ENCODE results near the gene TAAR6. TPM values are rescaled to one million over a fixed set of nuclear protein-coding genes. Genes with fewer than 3 reads are reported as not detected.
"Not testable (repeated sequence)": the region's sequence is repeated elsewhere in the genome, so short reads cannot be mapped to it uniquely, and the experiment has no call there.

TAAR6 gene
- total RNA-seq, 4 donors from 2014 or later, result not detected

DNA sequence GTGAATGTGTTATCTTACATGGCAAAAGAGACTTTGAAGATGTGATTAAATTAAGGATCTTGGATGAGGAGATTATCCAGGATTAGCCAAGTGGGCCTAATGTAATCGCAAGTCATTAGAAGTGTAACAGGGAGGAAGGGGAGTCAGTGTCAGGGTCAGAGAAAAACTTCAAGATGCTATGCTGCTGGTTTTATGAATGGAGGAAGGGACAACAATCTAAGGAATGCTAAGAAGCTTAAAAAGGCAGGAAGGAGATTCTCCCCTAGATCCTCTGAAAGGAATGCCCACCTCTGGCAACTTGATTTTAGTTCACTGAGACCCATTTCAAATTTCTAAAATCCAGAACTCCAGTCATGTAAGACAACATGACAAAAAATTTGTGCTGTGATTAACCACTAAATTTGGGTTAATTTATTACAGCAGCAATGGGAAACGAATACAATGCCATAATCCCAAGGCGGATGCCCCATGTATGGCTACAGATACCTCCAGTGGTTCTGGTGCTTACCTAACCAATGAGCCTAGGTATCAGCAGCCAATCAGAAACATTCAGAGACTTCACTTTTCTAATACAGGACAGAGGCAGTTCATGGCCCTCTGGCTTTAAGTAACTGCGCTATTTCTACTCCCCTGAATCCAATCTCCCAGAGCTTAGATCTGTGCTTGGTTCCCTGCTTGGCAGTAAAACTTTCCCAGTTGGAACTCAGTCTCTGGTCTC is 21.2 kb upstream of the TAAR6 start:
- Histone ChIP-seq H3K27me3 (no peaks in the 10 kb centered on the region), H3K4me3 (replicated peaks in 1 of 3) (no peak overlapping the region), H3K4me1 (no peaks in the 10 kb centered on the region), H3K9me3 (no peaks in the 10 kb centered on the region), H3K36me3 (no peaks in the 10 kb centered on the region), H3K27ac (no peak overlapping the region)
- intact Hi-C loops (cut with DNase I), result no loop called here
- DNase-seq, result no peak
- no peak for TF ChIP-seq POLR2A (IDR thresholded peaks at IDR 0.05)
- TF ChIP-seq, protein P1, sequence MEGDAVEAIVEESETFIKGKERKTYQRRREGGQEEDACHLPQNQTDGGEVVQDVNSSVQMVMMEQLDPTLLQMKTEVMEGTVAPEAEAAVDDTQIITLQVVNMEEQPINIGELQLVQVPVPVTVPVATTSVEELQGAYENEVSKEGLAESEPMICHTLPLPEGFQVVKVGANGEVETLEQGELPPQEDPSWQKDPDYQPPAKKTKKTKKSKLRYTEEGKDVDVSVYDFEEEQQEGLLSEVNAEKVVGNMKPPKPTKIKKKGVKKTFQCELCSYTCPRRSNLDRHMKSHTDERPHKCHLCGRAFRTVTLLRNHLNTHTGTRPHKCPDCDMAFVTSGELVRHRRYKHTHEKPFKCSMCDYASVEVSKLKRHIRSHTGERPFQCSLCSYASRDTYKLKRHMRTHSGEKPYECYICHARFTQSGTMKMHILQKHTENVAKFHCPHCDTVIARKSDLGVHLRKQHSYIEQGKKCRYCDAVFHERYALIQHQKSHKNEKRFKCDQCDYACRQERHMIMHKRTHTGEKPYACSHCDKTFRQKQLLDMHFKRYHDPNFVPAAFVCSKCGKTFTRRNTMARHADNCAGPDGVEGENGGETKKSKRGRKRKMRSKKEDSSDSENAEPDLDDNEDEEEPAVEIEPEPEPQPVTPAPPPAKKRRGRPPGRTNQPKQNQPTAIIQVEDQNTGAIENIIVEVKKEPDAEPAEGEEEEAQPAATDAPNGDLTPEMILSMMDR (IDR thresholded peaks at IDR 0.05), result no peak
- 84 to 91% methylated on average over 4 of the region's 4 CpGs for WGBS, 2 donors

GRCh38 chr6:132551214-132551613 is 18.9 kb upstream of the TAAR6 start:
- intact Hi-C loops (cut with DNase I), result no loop called here
- H3K27me3 ChIP-seq, result no peaks in the 10 kb centered on the region
- H3K4me3 ChIP-seq (replicated peaks in 1 of 3), result no peak overlapping the region
- no peaks in the 10 kb centered on the region for H3K9me3 ChIP-seq
- no peak for DNase-seq
- WGBS, 2 donors, result 76 to 85% methylated on average over 4 of the region's 4 CpGs
- H3K4me1 ChIP-seq, result no peaks in the 10 kb centered on the region
- H3K36me3 ChIP-seq, result no peaks in the 10 kb centered on the region
- TF ChIP-seq POLR2A (IDR thresholded peaks at IDR 0.05), result no peak
- TF ChIP-seq, protein P1 (IDR thresholded peaks at IDR 0.05), result no peak
- H3K27ac ChIP-seq, result no peak overlapping the region

DNA sequence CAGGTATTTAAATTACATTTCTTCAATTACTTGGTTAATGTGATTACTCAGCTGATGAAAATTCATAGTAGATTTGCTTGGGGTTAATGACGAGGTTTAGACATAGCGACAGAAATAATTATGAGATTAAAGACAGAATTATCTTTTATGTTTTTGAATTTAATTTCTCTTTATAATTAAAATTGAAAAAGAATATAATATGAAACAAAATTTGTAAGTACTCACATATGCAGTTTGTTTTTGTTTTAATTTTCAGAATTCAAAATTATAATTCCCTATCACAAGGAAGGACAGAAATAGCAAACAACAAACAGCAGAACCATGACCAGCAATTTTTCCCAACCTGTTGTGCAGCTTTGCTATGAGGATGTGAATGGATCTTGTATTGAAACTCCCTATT is 17.8 kb upstream of the TAAR6 start, which contains the start of gene TAAR8:
Gene TAAR8, plus strand, starts transcription at position 301 of the 400 bp plus-strand sequence. Its CDS starts 21 bp downstream, at position 322.
- no peaks in the 10 kb centered on the region for H3K27me3 ChIP-seq
- H3K4me3 ChIP-seq (replicated peaks in 1 of 3), result no peak within 1 kb of the TSS
- DNase-seq, result no peak
- intact Hi-C loops (cut with DNase I), result no loop called here
- no peaks in the 10 kb centered on the region for H3K4me1 ChIP-seq
- no peak within 1 kb of the TSS for H3K27ac ChIP-seq
- 95 to 96% methylated on average over 2 of the region's 2 CpGs for WGBS, 2 donors
- H3K9me3 ChIP-seq, result no peaks in the 10 kb centered on the region
- H3K36me3 ChIP-seq, result no peaks in the 10 kb centered on the region
- no peak for TF ChIP-seq POLR2A (IDR thresholded peaks at IDR 0.05)
- TF ChIP-seq, protein P1 (IDR thresholded peaks at IDR 0.05), result no peak

DNA sequence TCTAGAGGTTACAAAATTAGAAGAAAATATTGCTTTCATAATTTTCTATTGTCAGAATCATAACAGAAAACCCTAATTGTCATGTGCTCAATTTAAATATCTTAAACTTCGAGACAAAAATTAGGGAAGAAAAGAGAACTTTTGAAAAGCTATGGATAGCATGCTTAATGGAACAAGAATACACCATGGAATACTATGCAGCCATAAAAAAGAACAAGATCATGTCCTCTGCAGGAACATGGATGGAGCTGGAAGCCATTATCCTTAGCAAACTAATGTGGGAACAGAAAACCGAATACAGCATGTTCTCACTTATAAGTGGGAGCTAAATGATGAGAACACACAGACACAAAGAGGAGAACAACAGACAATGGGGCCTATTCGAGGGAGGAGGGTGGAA is 10.0 kb upstream of the TAAR6 start:
- H3K9me3 ChIP-seq; H3K4me1 ChIP-seq; H3K36me3 ChIP-seq; H3K4me3 ChIP-seq (replicated peaks in 1 of 3); H3K27ac ChIP-seq; intact Hi-C loops (cut with DNase I); H3K27me3 ChIP-seq; DNase-seq: not testable (repeated sequence)
- WGBS, 2 donors, result 79 to 81% methylated on average over 3 of the region's 3 CpGs

DNA sequence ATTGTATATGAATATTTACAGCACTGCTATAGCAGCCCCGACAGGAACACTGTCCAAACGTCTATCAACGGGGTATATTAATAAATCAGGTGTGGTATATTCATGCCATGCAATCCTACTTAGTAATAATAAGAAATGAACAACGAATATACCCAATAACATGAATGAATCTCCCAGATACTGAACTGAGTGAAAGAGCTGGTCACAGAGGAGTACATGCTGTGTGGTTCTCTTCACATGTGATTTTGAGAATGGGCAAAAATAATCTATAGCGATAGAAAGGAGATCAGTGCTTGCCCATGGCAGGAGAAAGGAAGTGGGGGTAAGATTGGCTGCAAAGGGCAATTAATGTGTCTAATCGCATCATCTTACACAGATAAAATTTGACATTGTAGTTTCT is 3.7 kb upstream of the TAAR6 start:
- Histone ChIP-seq H3K27me3 (no peaks in the 10 kb centered on the region), H3K4me3 (replicated peaks in 1 of 3) (no peak overlapping the region), H3K4me1 (no peaks in the 10 kb centered on the region), H3K27ac (no peak overlapping the region), H3K9me3 (no peaks in the 10 kb centered on the region), H3K36me3 (no peaks in the 10 kb centered on the region)
- intact Hi-C loops (cut with DNase I), result no loop called here
- TF ChIP-seq POLR2A (IDR thresholded peaks at IDR 0.05), result no peak
- TF ChIP-seq, protein P1 (IDR thresholded peaks at IDR 0.05), result no peak
- 89 to 90% methylated on average over 6 of the region's 6 CpGs for WGBS, 2 donors
- DNase-seq, result no peak
